SK-MEL-5 (cell line): Measurements from ENCODE around the gene KPNA6. TPM values are rescaled to one million over a fixed set of nuclear protein-coding genes. Genes with fewer than 3 reads are reported as not detected.

Experiments used
- DNase-seq: peaks from one replicate; pipeline ENCODE4 v3.0.0-alpha.2; 2016; ENCODE audit warnings: low read depth, low spot score
- in situ Hi-C: cut with HindIII; loops from 2 replicates; pipeline ENCODE4 v1.10.0; 2016; ENCODE audit warnings: low sequenced_read_pairs, high pct_unique_total_duplicates, low pct_unique_long_range_greater_than_20kb
- total RNA-seq: library from RNA; depleted of rRNA; stranded (reverse); fragments of >200 nt; shearing (Covaris generic); gene quantifications from 2 replicates; pipeline ENCODE4 v1.2.3, GENCODE V29; 2014

Gene KPNA6
- total RNA-seq, 1 experiment from 2014 or later: 33.8 TPM

GRCh38 chr1:32197074-32197473, 89.2 kb downstream of the KPNA6 start:
- in situ Hi-C loops: no loop called here
- DNase-seq: no peak

- no peak for DNase-seq
- in situ Hi-C loops: no loop called here
Observed at GRCh38 chr1:32197837-32198236, 90.0 kb downstream of the KPNA6 start.

- no peak for DNase-seq
- in situ Hi-C loops: no loop called here
Observed at GRCh38 chr1:32198237-32199042, 90.6 kb downstream of the KPNA6 start.

DNA sequence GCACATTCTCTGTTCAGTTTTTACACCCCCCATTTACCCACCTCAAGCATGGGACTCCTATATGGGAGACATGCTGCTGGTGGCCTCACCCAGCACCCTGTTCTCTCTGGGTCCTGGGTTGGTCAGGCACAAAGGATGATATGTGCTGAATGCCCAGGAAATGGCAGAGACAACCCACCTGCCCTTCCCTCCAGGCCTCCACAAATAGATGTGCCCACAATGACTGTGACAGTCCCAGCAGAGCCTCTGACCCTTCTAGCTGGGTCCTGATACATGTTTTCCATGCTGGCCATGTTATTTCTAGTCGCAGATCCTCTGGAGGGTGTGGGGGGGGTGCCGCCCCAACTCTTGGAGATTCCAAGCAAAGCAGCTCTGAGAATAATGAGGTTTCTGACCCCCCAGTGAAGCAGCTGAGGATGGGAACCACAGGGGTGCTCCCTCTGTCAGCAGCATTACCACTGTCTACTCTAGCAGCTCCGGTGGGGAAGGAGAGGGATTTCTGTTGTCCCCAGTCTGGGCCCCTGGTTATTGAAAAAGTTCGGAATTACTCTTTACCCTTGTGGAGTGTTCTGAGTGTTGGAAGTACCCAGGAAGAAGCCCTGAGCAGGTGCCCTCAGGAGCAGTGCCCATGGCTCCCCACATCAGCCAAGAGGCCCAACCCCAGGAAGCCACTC, 91.3 kb downstream of the KPNA6 start:
- in situ Hi-C loops: no loop called here
- DNase-seq: no peak

- in situ Hi-C loops: no loop called here
- DNase-seq: no peak
Observed at GRCh38 chr1:32199717-32200072, 91.8 kb downstream of the KPNA6 start.

- peak; percentile 51 for DNase-seq
- in situ Hi-C loops: no loop called here
Observed at GRCh38 chr1:32200226-32201010, 92.6 kb downstream of the KPNA6 start, which contains the start of gene CCDC28B. TSS of gene CCDC28B (plus strand) at chr1:32200595. CDS start at chr1:32201936, 1,341 bp downstream.

- in situ Hi-C loops: no loop called here
- no peak for DNase-seq
Observed at GRCh38 chr1:32201011-32201855, 93.4 kb downstream of the KPNA6 start.

DNA sequence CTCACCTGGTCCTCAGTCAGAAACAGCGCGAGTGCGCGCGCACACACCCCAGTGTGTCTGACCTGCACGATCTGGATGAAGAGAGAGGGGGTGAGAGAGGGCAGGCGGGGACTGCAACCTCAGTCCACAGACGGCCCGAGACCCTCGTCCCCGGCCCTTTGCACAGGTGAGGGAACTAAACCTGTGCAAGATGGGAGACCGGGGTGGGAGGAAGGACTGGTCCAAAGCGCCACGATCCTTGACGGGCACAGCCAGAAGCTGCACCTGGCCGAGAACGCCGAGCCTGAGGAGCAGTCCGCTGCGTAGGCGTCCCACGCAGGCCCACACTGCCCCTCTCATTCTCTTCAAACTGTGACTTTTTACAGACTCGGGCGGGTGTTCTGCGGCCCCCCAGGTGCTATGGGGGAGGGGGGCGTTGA, 97.1 kb downstream of the KPNA6 start:
- DNase-seq: no peak
- in situ Hi-C loops: no loop called here

- in situ Hi-C loops: no loop called here
- DNase-seq: peak; percentile 73
Observed at GRCh38 chr1:32205401-32206370, 97.8 kb downstream of the KPNA6 start, which contains the start of gene IQCC. TSS of gene IQCC (plus strand) at chr1:32205671. CDS start at chr1:32205682, 11 bp downstream.

GRCh38 chr1:32208469-32208868, 100.6 kb downstream of the KPNA6 start:
- no peak for DNase-seq
- in situ Hi-C loops: no loop called here

GRCh38 chr1:32208891-32209328, 101.1 kb downstream of the KPNA6 start, which contains the start of gene DCDC2B:
TSS of gene DCDC2B (plus strand) at chr1:32209089. CDS start at chr1:32209094, 5 bp downstream.
- no peak for DNase-seq
- in situ Hi-C loops: no loop called here

DNA sequence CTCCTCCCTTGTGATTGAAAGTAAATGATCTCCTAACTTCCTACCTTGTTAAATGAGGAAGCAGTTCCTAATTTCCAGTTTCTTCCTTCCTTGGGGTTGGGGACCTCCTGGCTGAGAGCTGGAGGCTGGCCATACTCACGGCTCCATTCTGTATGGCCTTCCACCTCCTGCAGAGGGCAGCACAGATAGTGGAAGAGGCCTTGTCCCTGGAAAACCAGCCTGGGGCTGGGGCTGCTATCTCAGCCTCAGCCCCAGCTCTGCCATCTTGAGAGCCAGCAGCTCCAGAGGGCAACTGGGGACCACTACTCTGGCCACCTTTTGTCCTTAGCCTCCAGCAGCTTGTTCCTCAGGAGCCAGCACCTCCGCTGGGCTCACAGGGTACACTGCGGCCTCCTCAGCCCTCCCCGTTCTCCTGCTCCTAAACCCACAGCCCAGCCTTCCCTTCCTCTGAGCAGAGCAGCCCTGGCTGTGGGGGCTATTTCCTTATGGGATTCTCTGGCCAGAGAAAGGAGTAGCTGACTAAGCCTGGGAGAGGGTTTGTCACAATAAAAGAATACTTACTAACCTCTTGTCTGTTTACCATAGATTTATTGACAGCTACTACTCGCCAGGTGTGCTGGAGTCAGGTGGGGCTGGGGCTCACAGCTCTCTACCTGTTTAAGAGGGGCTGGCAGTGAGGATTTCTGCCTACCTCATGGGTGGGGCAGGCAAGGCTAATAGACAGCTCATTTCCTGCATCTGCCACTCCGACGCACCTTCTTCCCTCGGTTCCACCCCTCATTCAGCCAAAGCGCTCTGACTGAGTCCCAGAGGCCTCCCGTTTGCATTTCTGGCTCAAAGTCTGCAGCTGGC, 108.0 kb downstream of the KPNA6 start:
- in situ Hi-C loops: no loop called here
- DNase-seq: peak; percentile 80

GRCh38 chr1:32216566-32216965, 108.7 kb downstream of the KPNA6 start:
- no peak for DNase-seq
- in situ Hi-C loops: no loop called here

- in situ Hi-C loops: no loop called here
Observed at GRCh38 chr1:32219022-32219421, 111.2 kb downstream of the KPNA6 start.

DNA sequence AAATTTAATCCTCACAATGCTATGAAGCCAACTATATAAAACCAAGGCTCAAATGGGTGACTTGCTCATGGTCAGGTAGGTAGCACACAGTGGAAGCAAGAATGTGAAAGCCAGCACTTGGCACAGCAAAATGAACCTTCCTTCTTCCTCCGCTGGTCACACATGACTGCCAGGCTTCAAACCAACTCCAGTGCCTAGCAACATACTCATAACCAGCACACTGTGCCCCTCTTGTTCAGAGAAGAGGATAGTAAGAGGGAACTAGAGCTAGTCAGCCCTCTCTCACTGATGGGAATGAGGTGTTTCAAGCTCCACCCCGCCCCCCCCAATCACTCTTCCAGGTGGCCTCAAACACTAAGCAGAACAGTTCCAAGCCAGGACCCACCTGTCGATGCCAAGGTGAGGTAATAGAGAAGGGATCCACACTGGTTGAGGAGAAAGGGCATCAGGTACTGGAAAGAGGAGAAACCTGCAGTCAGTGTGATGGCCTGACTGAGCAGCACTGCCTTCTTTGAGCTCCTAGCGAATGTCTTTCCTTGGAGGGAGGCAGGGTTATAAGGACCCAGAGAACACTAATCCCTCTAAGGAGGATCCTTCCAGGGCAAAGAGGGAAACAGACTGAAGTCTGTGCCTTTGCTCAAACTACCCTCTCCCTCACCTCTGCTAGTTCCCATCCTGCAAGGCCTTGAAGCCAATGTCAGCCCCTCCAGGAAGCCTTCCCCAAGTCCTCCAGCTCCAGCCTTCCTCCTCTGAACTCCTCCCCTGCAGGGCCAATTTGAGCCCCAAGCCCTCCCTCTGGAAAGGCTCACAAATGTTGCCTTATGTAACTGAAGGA, 113.1 kb downstream of the KPNA6 start:
- in situ Hi-C loops: no loop called here
- DNase-seq: no peak

More at GRCh38 chr1:32219022-32219421, 111.2 kb downstream of the KPNA6 start:
- no peak for DNase-seq
